Gastrocnemius medialis (tissue), 4 donors: ENCODE data around the gene CCSER1. TPM values are rescaled to one million over a fixed set of nuclear protein-coding genes. Genes with fewer than 3 reads are reported as not detected.
"Not testable (repeated sequence)": the region's sequence is repeated elsewhere in the genome, so short reads cannot be mapped to it uniquely, and the experiment has no call there.

Experiments used
- ATAC-seq, 2 donors: fragments of 150-250 bp; one replicate each; pipeline ENCODE4 v1.9.1; 2016
- DNase-seq, 2 donors: peaks; one replicate each; pipeline ENCODE4 v3.0.0-alpha.2; 2019
- H3K27ac ChIP-seq, 4 donors: fragments of 200-600 bp; sonication (generic); 1 replicate in 1 of 4; 2 replicates in 3 of 4; pipeline ENCODE4 v1.5.1; 2016 to 2018; ENCODE audit warnings: mild to moderate bottlenecking in 2 of 4, moderate library complexity in 1 of 4
- H3K27me3 ChIP-seq, 3 donors: fragments of 200-600 bp; sonication (generic) in 2 of 3; 1 replicate in 1 of 3; 2 replicates in 2 of 3; pipeline versions ENCODE4 v1.5.1 to v1.6.0; 2016 to 2019; ENCODE audit warnings: mild to moderate bottlenecking in 1 of 3, moderate library complexity in 1 of 3
- H3K36me3 ChIP-seq, 2 donors: fragments of 200-600 bp; sonication (generic) in 1 of 2; one replicate each; pipeline ENCODE4 v1.5.1; 2017 to 2018
- H3K4me1 ChIP-seq, 2 donors: fragments of 200-600 bp; sonication (generic) in 1 of 2; one replicate each; pipeline ENCODE4 v1.5.1; 2016 to 2017; ENCODE audit warnings: mild to moderate bottlenecking in 2 of 2
- H3K4me3 ChIP-seq, 4 donors: fragments of 200-600 bp; sonication (generic) in 3 of 4; 1 replicate in 1 of 4; 2 replicates in 3 of 4; pipeline ENCODE4 v1.5.1; 2016 to 2019; ENCODE audit warnings: mild to moderate bottlenecking in 2 of 4
- H3K9me3 ChIP-seq, 3 donors: fragments of 200-600 bp; sonication (generic) in 2 of 3; 1 replicate in 1 of 3; 2 replicates in 2 of 3; pipeline ENCODE4 v1.5.1; 2016 to 2019
- CTCF ChIP-seq, 5 experiments: fragments of 450-650 bp in 3 of 5; fragments of 200-600 bp in 2 of 5; sonication (generic) in 2 of 5; IDR thresholded peaks in 4 of 5; conservative IDR thresholded peaks in 1 of 5; 1 replicate in 4 of 5; 2 replicates in 1 of 5; pipeline ENCODE4 v1.5.1; 2016 to 2019; ENCODE audit warnings: antibody characterized with exemption in 5 of 5, mild to moderate bottlenecking in 3 of 5, moderate library complexity in 3 of 5
- POLR2A ChIP-seq, 2 donors: fragments of 450-650 bp; IDR thresholded peaks; one replicate each; pipeline ENCODE4 v1.6.1; 2017; ENCODE audit warnings: antibody characterized with exemption in 2 of 2, mild to moderate bottlenecking in 2 of 2, moderate library complexity in 2 of 2
- in situ Hi-C, 4 donors: fragments of 200-750 bp; cut with MboI; loops; one replicate each; pipeline versions ENCODE4 v1.15.0 to v1.8.0; 2017; ENCODE audit warnings: low sequenced_read_pairs in 4 of 4
- intact Hi-C: fragments of 100-400 bp; cut with DNase I; formaldehyde crosslinking; loops from one replicate; pipeline ENCODE4 v1.15.1; 2023; ENCODE audit warnings: low total_unique reads
- total RNA-seq, 4 donors: library from RNA; depleted of rRNA; stranded (reverse); fragments of >200 nt; gene quantifications; one replicate each; pipeline versions ENCODE4 v1.1.0 to v1.2.3, GENCODE V29; 2016

CCSER1 gene
- total RNA-seq, 4 donors from 2014 or later = 0.39 to 0.83 (median 0.63) TPM

DNA sequence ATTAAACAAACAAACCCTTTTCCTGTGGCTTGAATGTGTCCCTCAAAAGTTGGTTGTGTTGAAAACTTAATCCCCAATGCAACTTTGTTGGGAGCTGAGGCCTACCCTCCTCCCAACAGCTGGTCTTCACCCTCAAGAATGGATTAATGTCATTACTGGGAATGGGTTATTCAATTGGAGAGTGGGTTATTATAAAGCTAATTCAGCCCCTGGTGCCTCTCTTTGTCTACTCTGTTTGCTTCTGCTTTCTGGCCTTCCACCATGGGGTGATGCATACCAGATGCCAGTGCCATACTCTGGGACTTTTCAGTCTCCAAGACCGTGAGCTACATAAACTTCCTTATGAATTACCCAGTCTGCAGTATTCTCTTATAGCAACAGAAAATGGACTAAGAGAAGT, 706.5 kb downstream of the CCSER1 start:
- Histone ChIP-seq H3K4me1 (no peaks in the 10 kb centered on the region), H3K27ac (no peak overlapping the region), H3K27me3 (no peaks in the 10 kb centered on the region), H3K9me3 (no peaks in the 10 kb centered on the region), H3K36me3 (no peaks in the 10 kb centered on the region), H3K4me3 (no peak overlapping the region)
- DNase-seq = no peak
- intact Hi-C loops = no loop called here
- in situ Hi-C loops = no loop called here
- TF ChIP-seq CTCF (IDR thresholded peaks at IDR 0.05 in 4 of 5, conservative IDR thresholded peaks at IDR 0.05 in 1 of 5) (no peak), POLR2A (IDR thresholded peaks at IDR 0.05) (no peak)
- ATAC-seq = no peak

- Histone ChIP-seq H3K27me3 (no peaks in the 10 kb centered on the region), H3K36me3 (no peaks in the 10 kb centered on the region), H3K4me1 (no peaks in the 10 kb centered on the region), H3K4me3 (no peak overlapping the region), H3K27ac (no peak overlapping the region), H3K9me3 (no peaks in the 10 kb centered on the region)
- intact Hi-C loops = no loop called here
- in situ Hi-C loops = no loop called here
- TF ChIP-seq POLR2A (IDR thresholded peaks at IDR 0.05) (no peak), CTCF (IDR thresholded peaks at IDR 0.05 in 4 of 5, conservative IDR thresholded peaks at IDR 0.05 in 1 of 5) (no peak)
- DNase-seq (no peak), ATAC-seq (no peak)
Observed at GRCh38 chr4:90837241-90837640, 710.0 kb downstream of the CCSER1 start.

DNA sequence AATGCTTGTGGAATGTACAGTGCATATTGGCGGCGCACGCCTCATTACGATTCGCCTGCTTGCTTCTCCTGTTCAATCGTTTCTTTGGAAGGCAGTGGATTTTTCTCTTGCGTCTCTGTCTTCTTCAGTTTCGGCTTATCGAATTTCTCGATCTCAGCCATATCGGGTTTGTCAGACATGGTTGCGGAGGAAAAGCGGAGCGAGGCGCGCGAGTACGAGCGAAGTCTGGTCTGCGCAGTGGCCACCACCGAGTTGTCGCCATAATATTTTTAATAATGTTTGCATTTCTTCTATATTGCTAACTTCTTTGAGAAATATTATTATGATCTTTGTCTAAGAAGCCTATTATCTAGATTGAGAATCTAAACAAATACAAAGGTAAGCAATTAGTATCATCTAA, 711.7 kb downstream of the CCSER1 start:
- in situ Hi-C loops, H3K4me3 ChIP-seq, H3K4me1 ChIP-seq, H3K27ac ChIP-seq, intact Hi-C loops, H3K36me3 ChIP-seq, ATAC-seq, DNase-seq, H3K9me3 ChIP-seq, H3K27me3 ChIP-seq: not testable (repeated sequence)

DNA sequence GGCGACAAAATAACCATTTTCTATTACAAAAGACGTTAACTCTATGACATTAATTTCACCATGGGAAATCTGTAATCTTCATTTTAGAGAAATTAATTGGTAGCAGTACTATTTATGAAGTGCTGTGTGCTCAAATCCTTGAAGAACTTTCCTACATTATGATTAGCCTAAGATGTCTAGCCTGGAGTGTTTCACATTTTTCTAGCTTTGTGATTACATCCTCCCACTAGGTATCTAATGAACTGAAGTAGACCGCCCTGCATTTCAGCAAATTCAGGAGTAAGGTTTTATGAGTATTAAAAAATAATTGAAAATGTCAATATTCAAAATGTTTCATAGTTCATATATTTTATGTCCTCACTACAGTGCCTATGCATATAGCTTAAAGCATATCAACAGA, 713.1 kb downstream of the CCSER1 start:
- TF ChIP-seq CTCF (IDR thresholded peaks at IDR 0.05 in 4 of 5, conservative IDR thresholded peaks at IDR 0.05 in 1 of 5) (no peak), POLR2A (IDR thresholded peaks at IDR 0.05) (no peak)
- Histone ChIP-seq H3K27me3 (no peaks in the 10 kb centered on the region), H3K9me3 (no peaks in the 10 kb centered on the region), H3K4me3 (no peak overlapping the region), H3K36me3 (no peaks in the 10 kb centered on the region), H3K4me1 (no peaks in the 10 kb centered on the region), H3K27ac (no peak overlapping the region)
- no peak for ATAC-seq
- no peak for DNase-seq
- intact Hi-C loops (no loop called here), in situ Hi-C loops (no loop called here)

GRCh38 chr4:90840828-90841227, 713.6 kb downstream of the CCSER1 start:
- intact Hi-C loops = no loop called here
- H3K4me1 ChIP-seq = no peaks in the 10 kb centered on the region
- in situ Hi-C loops = no loop called here
- H3K4me3 ChIP-seq = no peak overlapping the region
- no peaks in the 10 kb centered on the region for H3K36me3 ChIP-seq
- no peaks in the 10 kb centered on the region for H3K27me3 ChIP-seq
- ATAC-seq (no peak), DNase-seq (no peak)
- H3K9me3 ChIP-seq = no peaks in the 10 kb centered on the region
- no peak overlapping the region for H3K27ac ChIP-seq
- TF ChIP-seq POLR2A (IDR thresholded peaks at IDR 0.05) (no peak), CTCF (IDR thresholded peaks at IDR 0.05 in 4 of 5, conservative IDR thresholded peaks at IDR 0.05 in 1 of 5) (no peak)
